Measurements from ENCODE around the gene WNT7B.

DNA sequence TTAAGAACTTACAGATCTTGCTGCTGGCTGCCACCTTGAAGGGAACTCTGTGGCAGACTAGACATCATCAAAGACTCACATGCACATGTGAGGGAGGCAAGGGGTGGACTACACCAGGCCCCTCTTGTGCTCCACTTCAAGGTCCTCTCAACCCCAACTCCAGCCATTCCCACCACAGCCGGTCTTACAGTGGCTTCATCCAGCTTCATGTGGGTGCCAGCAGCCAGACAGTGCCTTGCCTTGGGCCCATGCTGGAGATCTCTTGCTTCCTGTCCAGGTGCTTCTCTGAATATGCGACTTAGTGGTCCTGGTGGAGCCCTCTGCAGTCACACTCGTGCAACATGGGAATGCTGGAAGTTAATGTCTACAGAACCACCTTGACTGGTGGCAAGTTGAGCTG, 44.6 kb upstream of the WNT7B start:
- TF ChIP-seq CTCF (IDR thresholded peaks at IDR 0.05) = no peak
- no peak for TF ChIP-seq EZH2phosphoT487 (IDR thresholded peaks at IDR 0.05)
- no peak for TF ChIP-seq EZH2 (IDR thresholded peaks at IDR 0.05)

Data from neural progenitor cell (in vitro differentiated cells).